Endodermal cell (in vitro differentiated cells): ENCODE data around the gene SOAT2. TPM values are rescaled to one million over a fixed set of nuclear protein-coding genes. Genes with fewer than 3 reads are reported as not detected.

Source experiments
- DNase-seq: peaks from one replicate; pipeline ENCODE4 v3.0.0-alpha.2; 2017
- H3K27ac ChIP-seq: 2 replicates; pipeline ENCODE4 v1.5.1; 2013; ENCODE audit warnings: mild to moderate bottlenecking, low read depth, low read length, moderate library complexity
- H3K27me3 ChIP-seq: 2 replicates; pipeline ENCODE4 v1.6.1; 2013; ENCODE audit warnings: mild to moderate bottlenecking, low read length, moderate library complexity; ENCODE audit not compliant: insufficient read depth, control insufficient read depth, poor library complexity, severe bottlenecking
- H3K36me3 ChIP-seq: 2 replicates; pipeline ENCODE4 v1.7.0; 2013; ENCODE audit warnings: mild to moderate bottlenecking, low read length, moderate library complexity; ENCODE audit not compliant: control insufficient read depth, insufficient read depth
- H3K4me1 ChIP-seq: one replicate; pipeline ENCODE4 v1.7.0; 2013; ENCODE audit warnings: low read length; ENCODE audit not compliant: control insufficient read depth, insufficient read depth
- H3K4me3 ChIP-seq: 2 replicates; pipeline ENCODE4 v1.5.1; 2013; ENCODE audit warnings: mild to moderate bottlenecking, low read length, moderate library complexity
- H3K9ac ChIP-seq: 2 replicates; pipeline ENCODE4 v1.6.1; 2013; ENCODE audit warnings: mild to moderate bottlenecking, low read length, moderate library complexity; ENCODE audit not compliant: poor library complexity, severe bottlenecking; ENCODE audit errors: extremely low read depth
- H3K9me3 ChIP-seq: 2 replicates; pipeline ENCODE4 v1.6.1; 2013; ENCODE audit warnings: mild to moderate bottlenecking, low read length, moderate library complexity; ENCODE audit not compliant: control insufficient read depth
- H3K27ac Mint-ChIP-seq: 2 replicates; pipeline ENCODE4 v1.8.0; 2020; ENCODE audit warnings: mixed read lengths
- H3K27me3 Mint-ChIP-seq: 2 replicates; pipeline ENCODE4 v1.8.0; 2021; ENCODE audit warnings: mild to moderate bottlenecking, mixed read lengths; ENCODE audit not compliant: insufficient read depth
- H3K36me3 Mint-ChIP-seq: 2 replicates; pipeline ENCODE4 v1.8.0; 2020; ENCODE audit warnings: low read depth, mixed read lengths
- H3K4me1 Mint-ChIP-seq: 2 replicates; pipeline ENCODE4 v1.8.0; 2020; ENCODE audit warnings: mixed read lengths
- H3K4me3 Mint-ChIP-seq: 2 replicates; pipeline ENCODE4 v1.8.0; 2020; ENCODE audit warnings: mild to moderate bottlenecking, moderate library complexity, mixed read lengths
- H3K9me3 Mint-ChIP-seq: 2 replicates; pipeline ENCODE4 v1.8.0; 2020; ENCODE audit warnings: mild to moderate bottlenecking, mixed read lengths
- WGBS, 2 experiments: methylation state at CpG; one replicate each; pipeline versions ENCODE4 v1.1.5 to v1.1.7; 2013; ENCODE audit warnings: missing lambda C conversion rate in 2 of 2, mixed read lengths in 1 of 2; ENCODE audit not compliant: insufficient coverage in 1 of 2, insufficient read length in 1 of 2; 5-methylcytosine and 5-hydroxymethylcytosine counted together
- total RNA-seq, 2 donors: library from RNA; stranded (reverse); fragmentation: NEBNext Ultra II Directional in 1 of 2; extraction: Animal tissue kit (Norgen Biotek cat#: 25700) in 1 of 2; gene quantifications; 2 replicates in 1 of 2; 3 replicates in 1 of 2; pipeline ENCODE4 v1.2.1, GENCODE V29; 2021
- TF ChIP-seq, protein P1 (sequence below): fragments of 200-600 bp; sonication (generic); conservative IDR thresholded peaks from 2 replicates; pipeline ENCODE4 v1.5.0; 2021; ENCODE audit warnings: antibody characterized with exemption, mild to moderate bottlenecking

Gene SOAT2
- total RNA-seq, 2 donors from 2014 or later, result 0.46 to 0.71 TPM

DNA sequence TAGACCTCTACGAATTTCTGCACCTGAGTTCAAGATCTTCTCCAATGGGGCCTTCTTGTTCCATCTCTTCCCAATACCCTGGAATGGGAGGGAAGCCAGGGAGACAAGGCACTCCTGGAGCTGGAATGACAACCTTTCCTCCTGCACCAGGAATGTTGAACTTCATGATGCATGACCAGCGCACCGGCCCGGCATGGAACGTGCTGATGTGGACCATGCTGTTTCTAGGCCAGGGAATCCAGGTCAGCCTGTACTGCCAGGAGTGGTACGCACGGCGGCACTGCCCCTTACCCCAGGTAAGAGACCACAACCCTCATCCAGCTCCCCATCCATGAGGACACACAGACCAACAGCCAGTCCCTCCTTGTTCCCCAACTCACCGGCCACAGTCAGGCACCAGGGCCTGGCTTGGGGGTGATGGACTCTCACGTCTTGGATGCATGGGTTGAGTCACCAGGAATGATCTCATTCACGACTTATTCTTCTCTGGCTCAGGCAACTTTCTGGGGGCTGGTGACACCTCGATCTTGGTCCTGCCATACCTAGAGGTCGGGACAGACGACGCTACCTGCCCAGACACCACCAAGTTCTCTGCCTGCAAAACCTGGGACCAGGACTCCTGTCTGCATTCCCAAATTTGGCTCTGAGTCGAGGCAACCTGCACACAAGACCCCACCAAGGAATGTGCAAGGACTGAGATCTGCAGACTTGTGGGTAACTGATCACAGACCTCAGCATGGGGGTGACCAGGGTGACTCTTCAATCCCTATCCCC lies 20.5 kb downstream of the SOAT2 start:
- H3K27me3 Mint-ChIP-seq, result peaks cover 69% of the 10 kb centered on the region
- H3K9me3 Mint-ChIP-seq, result no peaks in the 10 kb centered on the region
- no peak overlapping the region for H3K4me3 Mint-ChIP-seq
- H3K36me3 ChIP-seq, result no peaks in the 10 kb centered on the region
- H3K27ac ChIP-seq, result no peak overlapping the region
- no peak overlapping the region for H3K27ac Mint-ChIP-seq
- H3K9ac ChIP-seq, result no peak overlapping the region
- peaks cover 5% of the 10 kb centered on the region for H3K4me1 ChIP-seq
- peaks cover 14% of the 10 kb centered on the region for H3K27me3 ChIP-seq
- H3K4me1 Mint-ChIP-seq, result peaks cover 18% of the 10 kb centered on the region
- TF ChIP-seq, protein P1, sequence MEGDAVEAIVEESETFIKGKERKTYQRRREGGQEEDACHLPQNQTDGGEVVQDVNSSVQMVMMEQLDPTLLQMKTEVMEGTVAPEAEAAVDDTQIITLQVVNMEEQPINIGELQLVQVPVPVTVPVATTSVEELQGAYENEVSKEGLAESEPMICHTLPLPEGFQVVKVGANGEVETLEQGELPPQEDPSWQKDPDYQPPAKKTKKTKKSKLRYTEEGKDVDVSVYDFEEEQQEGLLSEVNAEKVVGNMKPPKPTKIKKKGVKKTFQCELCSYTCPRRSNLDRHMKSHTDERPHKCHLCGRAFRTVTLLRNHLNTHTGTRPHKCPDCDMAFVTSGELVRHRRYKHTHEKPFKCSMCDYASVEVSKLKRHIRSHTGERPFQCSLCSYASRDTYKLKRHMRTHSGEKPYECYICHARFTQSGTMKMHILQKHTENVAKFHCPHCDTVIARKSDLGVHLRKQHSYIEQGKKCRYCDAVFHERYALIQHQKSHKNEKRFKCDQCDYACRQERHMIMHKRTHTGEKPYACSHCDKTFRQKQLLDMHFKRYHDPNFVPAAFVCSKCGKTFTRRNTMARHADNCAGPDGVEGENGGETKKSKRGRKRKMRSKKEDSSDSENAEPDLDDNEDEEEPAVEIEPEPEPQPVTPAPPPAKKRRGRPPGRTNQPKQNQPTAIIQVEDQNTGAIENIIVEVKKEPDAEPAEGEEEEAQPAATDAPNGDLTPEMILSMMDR, result no peak
- no peak overlapping the region for H3K4me3 ChIP-seq
- no peaks in the 10 kb centered on the region for H3K36me3 Mint-ChIP-seq
- H3K9me3 ChIP-seq, result no peaks in the 10 kb centered on the region
- no peak for DNase-seq
- WGBS, 2 experiments, result 96 to 97% methylated on average over 15 to 16 of the region's 16 CpGs

GRCh38 chr12:53124352-53124723 lies 21.1 kb downstream of the SOAT2 start:
- H3K9ac ChIP-seq, result no peak overlapping the region
- no peaks in the 10 kb centered on the region for H3K9me3 ChIP-seq
- H3K4me3 ChIP-seq, result no peak overlapping the region
- H3K36me3 ChIP-seq, result no peaks in the 10 kb centered on the region
- H3K4me1 ChIP-seq, result peaks cover 5% of the 10 kb centered on the region
- Mint-ChIP-seq H3K9me3 (no peaks in the 10 kb centered on the region), H3K27me3 (peaks cover 72% of the 10 kb centered on the region), H3K36me3 (no peaks in the 10 kb centered on the region), H3K4me1 (peaks cover 17% of the 10 kb centered on the region), H3K4me3 (no peak overlapping the region), H3K27ac (no peak overlapping the region)
- no peak overlapping the region for H3K27ac ChIP-seq
- no peak for DNase-seq
- H3K27me3 ChIP-seq, result peaks cover 14% of the 10 kb centered on the region
- TF ChIP-seq, protein P1, result no peak

DNA sequence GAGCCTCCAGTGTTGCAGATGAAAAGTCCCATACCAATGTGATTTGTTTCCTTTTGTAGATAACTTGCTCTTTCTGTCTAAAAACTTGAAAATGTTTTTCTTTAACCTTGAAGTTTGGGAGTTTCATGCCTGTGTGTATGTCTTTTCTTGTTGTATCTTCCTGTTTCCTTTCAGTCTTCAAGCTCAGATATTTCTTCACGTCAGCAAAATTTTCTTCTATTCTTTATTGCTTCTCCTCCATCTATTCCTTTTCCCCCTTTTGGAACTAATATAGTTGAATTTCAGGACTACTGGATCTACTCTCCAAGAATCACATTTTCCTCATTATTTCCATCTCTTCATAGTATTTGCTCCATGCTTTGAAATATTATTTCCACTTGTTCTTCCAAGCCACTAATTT lies 23.9 kb downstream of the SOAT2 start:
- Histone ChIP-seq H3K36me3 (no peaks in the 10 kb centered on the region), H3K9me3 (no peaks in the 10 kb centered on the region), H3K27me3 (peaks cover 14% of the 10 kb centered on the region), H3K4me3 (no peak overlapping the region), H3K4me1 (peaks cover 5% of the 10 kb centered on the region), H3K27ac (no peak overlapping the region), H3K9ac (no peak overlapping the region)
- H3K9me3 Mint-ChIP-seq, result no peaks in the 10 kb centered on the region
- no peak for DNase-seq
- H3K4me1 Mint-ChIP-seq, result peaks cover 14% of the 10 kb centered on the region
- WGBS, 2 experiments, result 67 to 83% methylated on average over 1 of the region's 1 CpG
- H3K27me3 Mint-ChIP-seq, result peaks cover 71% of the 10 kb centered on the region
- no peak overlapping the region for H3K4me3 Mint-ChIP-seq
- no peak overlapping the region for H3K27ac Mint-ChIP-seq
- H3K36me3 Mint-ChIP-seq, result no peaks in the 10 kb centered on the region
- TF ChIP-seq, protein P1, result no peak
